Mesenchymal stem cell (in vitro differentiated cells and primary cell): ENCODE data around the gene S100A5.

ENCODE experiments used
- DNase-seq: peaks from one replicate; pipeline ENCODE4 v3.0.0-alpha.2; 2013
- H2AFZ ChIP-seq: one replicate; pipeline ENCODE4 v1.6.1; 2013; ENCODE audit warnings: low read depth, mild to moderate bottlenecking, control low read depth, inconsistent platforms, low read length, moderate library complexity
- H2AK5ac ChIP-seq: 2 replicates; pipeline ENCODE4 v1.6.1; 2013; ENCODE audit warnings: low read length, moderate library complexity, mild to moderate bottlenecking, inconsistent platforms; ENCODE audit not compliant: severe bottlenecking
- H2BK120ac ChIP-seq: one replicate; pipeline ENCODE4 v1.6.1; 2013; ENCODE audit warnings: low read depth, mild to moderate bottlenecking, inconsistent platforms, low read length, moderate library complexity
- H2BK12ac ChIP-seq, 2 experiments: one replicate each; pipeline ENCODE4 v1.6.1; 2013; ENCODE audit warnings: inconsistent platforms in 2 of 2, low read length in 2 of 2, mild to moderate bottlenecking in 2 of 2, moderate library complexity in 2 of 2, control low read depth in 1 of 2
- H2BK15ac ChIP-seq: one replicate; pipeline ENCODE4 v1.6.1; 2013; ENCODE audit warnings: mild to moderate bottlenecking, low read depth, inconsistent platforms; ENCODE audit not compliant: poor library complexity, severe bottlenecking
- H2BK5ac ChIP-seq: 2 replicates; pipeline ENCODE4 v1.6.1; 2013; ENCODE audit warnings: low read depth, mild to moderate bottlenecking, low read length, control low read depth, inconsistent platforms; ENCODE audit not compliant: poor library complexity, severe bottlenecking
- H3K14ac ChIP-seq, 2 experiments: one replicate each; pipeline ENCODE4 v1.6.1; 2013; ENCODE audit warnings: inconsistent platforms in 2 of 2, low read length in 2 of 2, control low read depth in 1 of 2, mild to moderate bottlenecking in 1 of 2, moderate library complexity in 1 of 2
- H3K18ac ChIP-seq, 2 experiments: one replicate each; pipeline ENCODE4 v1.6.1; 2013; ENCODE audit warnings: inconsistent platforms in 2 of 2, low read length in 2 of 2, control low read depth in 1 of 2, low read depth in 1 of 2, mild to moderate bottlenecking in 1 of 2
- H3K23ac ChIP-seq, 2 experiments: one replicate each; pipeline ENCODE4 v1.6.1; 2013; ENCODE audit warnings: inconsistent platforms in 2 of 2, low read length in 2 of 2, mild to moderate bottlenecking in 2 of 2, moderate library complexity in 2 of 2, control low read depth in 1 of 2
- H3K27ac ChIP-seq: 2 replicates; pipeline ENCODE4 v1.5.1; 2013; ENCODE audit warnings: mild to moderate bottlenecking, moderate library complexity, low read length, control low read depth, inconsistent platforms; ENCODE audit not compliant: poor library complexity, severe bottlenecking
- H3K27me3 ChIP-seq, 2 experiments: 2 replicates each; pipeline versions ENCODE4 v1.6.1 to v1.7.0; 2013; ENCODE audit warnings: low read length in 2 of 2, mild to moderate bottlenecking in 2 of 2, moderate library complexity in 2 of 2, control low read depth in 1 of 2, inconsistent platforms in 1 of 2; ENCODE audit not compliant: control insufficient read depth in 1 of 2, insufficient read depth in 1 of 2
- H3K36me3 ChIP-seq, 2 experiments: 2 replicates each; pipeline versions ENCODE4 v1.6.1 to v1.7.0; 2013; ENCODE audit warnings: low read length in 2 of 2, control low read depth in 1 of 2, inconsistent platforms in 1 of 2, low read depth in 1 of 2, mild to moderate bottlenecking in 1 of 2; ENCODE audit not compliant: insufficient read depth in 2 of 2, control insufficient read depth in 1 of 2
- H3K4ac ChIP-seq, 2 experiments: one replicate each; pipeline ENCODE4 v1.6.1; 2013; ENCODE audit warnings: inconsistent platforms in 2 of 2, low read length in 2 of 2, mild to moderate bottlenecking in 2 of 2, moderate library complexity in 2 of 2, control low read depth in 1 of 2, low read depth in 1 of 2
- H3K4me1 ChIP-seq: 2 replicates; pipeline ENCODE4 v1.6.1; 2013; ENCODE audit warnings: low read depth, low read length, control low read depth; ENCODE audit not compliant: control insufficient read depth, insufficient read depth
- H3K4me2 ChIP-seq: 2 replicates; pipeline ENCODE4 v1.6.1; 2013; ENCODE audit warnings: low read length, mild to moderate bottlenecking, inconsistent platforms; ENCODE audit not compliant: poor library complexity, severe bottlenecking
- H3K4me3 ChIP-seq, 2 experiments: 2 replicates each; pipeline versions ENCODE4 v1.5.1 to v1.7.0; 2013; ENCODE audit warnings: low read length in 2 of 2, mild to moderate bottlenecking in 2 of 2, control low read depth in 1 of 2, low read depth in 1 of 2; ENCODE audit not compliant: insufficient read depth in 1 of 2
- H3K79me1 ChIP-seq: replicated peaks from 2 replicates; pipeline ENCODE4 v1.6.1; 2013; ENCODE audit warnings: mild to moderate bottlenecking, control low read depth, low read length, inconsistent platforms; ENCODE audit not compliant: poor library complexity, severe bottlenecking
- H3K9ac ChIP-seq: 2 replicates; pipeline ENCODE4 v1.7.0; 2013; ENCODE audit warnings: mild to moderate bottlenecking, low read length, moderate library complexity
- H3K9me3 ChIP-seq: 2 replicates; pipeline ENCODE4 v1.7.0; 2013; ENCODE audit warnings: mild to moderate bottlenecking, low read length; ENCODE audit not compliant: control insufficient read depth
- H4K8ac ChIP-seq: one replicate; pipeline ENCODE4 v1.6.1; 2013; ENCODE audit warnings: inconsistent platforms, mild to moderate bottlenecking, low read length, moderate library complexity
- H4K91ac ChIP-seq: one replicate; pipeline ENCODE4 v1.6.1; 2013; ENCODE audit warnings: mild to moderate bottlenecking, low read length, inconsistent platforms
- WGBS: methylation state at CpG from one replicate; pipeline ENCODE4 v1.1.7; 2013; ENCODE audit warnings: mixed read lengths; 5-methylcytosine and 5-hydroxymethylcytosine counted together

Gene S100A5

DNA sequence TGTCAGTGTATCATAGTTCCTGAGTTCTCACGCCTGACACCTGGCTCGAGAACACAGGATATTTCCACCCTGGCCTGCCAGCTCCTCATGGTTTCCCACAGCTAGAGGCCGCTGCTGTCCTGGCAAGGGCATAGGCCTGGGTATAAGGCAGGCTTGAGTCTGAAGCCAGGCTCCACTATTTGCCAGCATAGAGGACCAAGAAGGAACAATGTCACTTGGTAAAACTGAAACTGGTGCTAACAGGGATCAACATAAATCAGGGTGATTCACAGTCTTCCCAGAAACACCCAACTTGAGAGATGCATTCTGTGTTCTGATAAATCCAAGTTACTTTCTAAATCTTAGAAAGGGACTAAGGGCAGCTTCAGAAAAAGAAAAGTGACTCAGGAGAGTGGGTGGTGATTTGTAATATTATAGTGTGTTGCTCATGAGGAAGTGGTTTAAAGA lies 31.9 kb upstream of the S100A5 start:
- peak overlapping the region; percentile 22 for H3K27ac ChIP-seq
- H2AFZ ChIP-seq, result no peak overlapping the region
- H2BK15ac ChIP-seq, result no peak overlapping the region
- no peak overlapping the region for H3K4me2 ChIP-seq
- H3K23ac ChIP-seq, result no peak overlapping the region
- no peaks in the 10 kb centered on the region for H3K27me3 ChIP-seq
- no peak overlapping the region for H3K4ac ChIP-seq
- H2AK5ac ChIP-seq, result no peak overlapping the region
- H2BK120ac ChIP-seq, result no peak overlapping the region
- WGBS, result 27% methylated on average over 3 of the region's 3 CpGs
- H3K14ac ChIP-seq, result no peak overlapping the region
- H2BK5ac ChIP-seq, result no peak overlapping the region
- no peak overlapping the region for H4K8ac ChIP-seq
- H4K91ac ChIP-seq, result no peak overlapping the region
- H2BK12ac ChIP-seq, result no peak overlapping the region
- peak overlapping the region in 1 of 2 experiments; percentile 28 for H3K18ac ChIP-seq
- H3K4me3 ChIP-seq, result peak overlapping the region in 1 of 2 experiments; percentile 14
- H3K79me1 ChIP-seq, result no peaks in the 10 kb centered on the region
- H3K4me1 ChIP-seq, result peaks cover 13% of the 10 kb centered on the region
- H3K36me3 ChIP-seq, result peaks cover 0 to under 1% of the 10 kb centered on the region in 2 experiments
- peak; percentile 87 for DNase-seq
- H3K9ac ChIP-seq, result peak overlapping the region; percentile 69
- H3K9me3 ChIP-seq, result no peaks in the 10 kb centered on the region

DNA sequence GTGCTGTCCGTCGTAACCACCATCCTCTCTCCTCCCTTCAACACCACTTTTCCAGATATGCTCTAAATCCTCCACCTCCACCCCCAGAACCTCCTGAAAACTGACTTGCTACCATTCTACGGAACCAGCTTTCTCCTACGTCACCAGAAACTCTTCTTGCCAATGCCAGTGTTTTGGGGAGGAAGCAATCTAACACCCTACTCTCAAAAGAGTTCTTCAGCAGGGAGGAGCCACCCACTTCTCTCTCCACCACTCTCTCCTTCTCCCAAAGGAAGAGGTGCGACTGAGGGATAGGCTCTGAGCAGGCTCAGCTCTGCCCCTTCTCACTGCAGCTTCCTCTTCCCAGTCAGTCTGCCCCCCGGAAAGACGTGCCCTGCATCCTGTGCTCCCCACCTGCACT lies 31.0 kb upstream of the S100A5 start:
- Histone ChIP-seq H2BK12ac (peak overlapping the region; percentile 38 to 63), H3K36me3 (no peaks in the 10 kb centered on the region), H3K18ac (no peak overlapping the region), H3K9me3 (no peaks in the 10 kb centered on the region), H3K79me1 (no peaks in the 10 kb centered on the region), H3K4me3 (no peak overlapping the region), H3K9ac (peak overlapping the region; percentile 69), H2BK5ac (no peak overlapping the region), H3K27me3 (no peaks in the 10 kb centered on the region), H3K4ac (no peak overlapping the region), H2AK5ac (peak overlapping the region; percentile 11), H4K8ac (peak overlapping the region; percentile 55), H3K27ac (no peak overlapping the region), H2BK120ac (no peak overlapping the region), H3K23ac (no peak overlapping the region), H3K4me2 (no peak overlapping the region), H2AFZ (no peak overlapping the region), H2BK15ac (no peak overlapping the region), H4K91ac (peak overlapping the region; percentile 74), H3K4me1 (peaks cover 20% of the 10 kb centered on the region), H3K14ac (no peak overlapping the region)
- no peak for DNase-seq
- 88% methylated on average over 7 of the region's 7 CpGs for WGBS

DNA sequence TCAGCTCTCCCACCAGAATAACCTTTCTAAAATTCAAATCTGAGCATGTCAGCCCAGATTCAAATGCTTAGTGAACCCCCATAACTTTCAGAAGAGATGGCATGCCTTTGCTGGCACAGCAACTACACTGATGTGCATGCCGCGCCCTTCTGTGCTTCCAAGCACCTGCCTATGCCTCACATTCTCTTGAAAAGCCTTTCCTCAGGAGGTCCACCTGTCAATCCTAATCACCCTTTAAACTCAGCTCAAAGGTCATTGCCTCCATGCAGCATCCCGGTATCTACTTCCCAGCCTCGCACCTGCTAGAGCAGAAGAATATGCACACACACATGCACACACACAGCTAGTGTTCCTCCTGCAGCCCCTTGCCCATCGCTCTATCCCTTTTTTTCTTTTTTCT lies 30.1 kb upstream of the S100A5 start:
- Histone ChIP-seq H2BK120ac (no peak overlapping the region), H2AFZ (no peak overlapping the region), H3K36me3 (no peaks in the 10 kb centered on the region), H3K14ac (no peak overlapping the region), H2BK15ac (no peak overlapping the region), H3K23ac (no peak overlapping the region), H3K4me3 (no peak overlapping the region), H3K27ac (no peak overlapping the region), H3K4me1 (peaks cover 25% of the 10 kb centered on the region), H3K27me3 (no peaks in the 10 kb centered on the region), H2AK5ac (peak overlapping the region; percentile 33), H4K8ac (no peak overlapping the region), H3K79me1 (no peaks in the 10 kb centered on the region), H3K4me2 (no peak overlapping the region), H3K9ac (no peak overlapping the region), H2BK5ac (no peak overlapping the region), H3K9me3 (no peaks in the 10 kb centered on the region), H2BK12ac (no peak overlapping the region), H4K91ac (no peak overlapping the region), H3K4ac (no peak overlapping the region), H3K18ac (no peak overlapping the region)
- 88% methylated on average over 5 of the region's 5 CpGs for WGBS
- DNase-seq, result no peak

DNA sequence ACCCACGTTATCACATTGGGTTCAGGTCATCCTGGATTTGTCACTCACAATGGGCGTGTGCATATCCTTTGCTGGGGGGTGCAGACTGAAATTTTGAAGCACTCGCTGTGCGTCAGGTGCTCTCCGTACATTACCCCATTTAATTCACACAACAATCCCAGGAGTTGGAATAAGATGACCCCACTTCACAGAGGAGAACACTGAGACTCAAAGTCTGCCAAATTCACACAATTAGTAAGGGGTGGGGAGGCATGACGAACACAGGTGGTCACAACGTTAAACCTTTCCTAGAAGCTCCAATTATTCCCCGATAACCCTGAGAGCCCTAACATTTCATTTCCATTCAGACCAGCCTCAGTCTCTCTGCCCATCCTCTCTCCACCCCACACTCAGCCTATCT lies 28.7 kb upstream of the S100A5 start:
- Histone ChIP-seq H4K91ac (no peak overlapping the region), H3K4ac (no peak overlapping the region), H3K27me3 (no peaks in the 10 kb centered on the region), H3K4me3 (no peak overlapping the region), H3K4me1 (peaks cover 33% of the 10 kb centered on the region), H2BK15ac (no peak overlapping the region), H2BK120ac (no peak overlapping the region), H3K36me3 (no peaks in the 10 kb centered on the region), H2BK5ac (no peak overlapping the region), H3K23ac (no peak overlapping the region), H3K4me2 (no peak overlapping the region), H2AK5ac (peak overlapping the region; percentile 11), H3K79me1 (peaks cover under 1% of the 10 kb centered on the region), H4K8ac (no peak overlapping the region), H3K9me3 (no peaks in the 10 kb centered on the region), H3K27ac (no peak overlapping the region), H3K9ac (no peak overlapping the region), H3K14ac (no peak overlapping the region), H3K18ac (no peak overlapping the region), H2AFZ (no peak overlapping the region), H2BK12ac (peak overlapping the region in 1 of 2 experiments; percentile 23)
- 98% methylated on average over 8 of the region's 8 CpGs for WGBS
- no peak for DNase-seq
